ENCODE measurements around the gene UROD.

The UROD gene

DNA sequence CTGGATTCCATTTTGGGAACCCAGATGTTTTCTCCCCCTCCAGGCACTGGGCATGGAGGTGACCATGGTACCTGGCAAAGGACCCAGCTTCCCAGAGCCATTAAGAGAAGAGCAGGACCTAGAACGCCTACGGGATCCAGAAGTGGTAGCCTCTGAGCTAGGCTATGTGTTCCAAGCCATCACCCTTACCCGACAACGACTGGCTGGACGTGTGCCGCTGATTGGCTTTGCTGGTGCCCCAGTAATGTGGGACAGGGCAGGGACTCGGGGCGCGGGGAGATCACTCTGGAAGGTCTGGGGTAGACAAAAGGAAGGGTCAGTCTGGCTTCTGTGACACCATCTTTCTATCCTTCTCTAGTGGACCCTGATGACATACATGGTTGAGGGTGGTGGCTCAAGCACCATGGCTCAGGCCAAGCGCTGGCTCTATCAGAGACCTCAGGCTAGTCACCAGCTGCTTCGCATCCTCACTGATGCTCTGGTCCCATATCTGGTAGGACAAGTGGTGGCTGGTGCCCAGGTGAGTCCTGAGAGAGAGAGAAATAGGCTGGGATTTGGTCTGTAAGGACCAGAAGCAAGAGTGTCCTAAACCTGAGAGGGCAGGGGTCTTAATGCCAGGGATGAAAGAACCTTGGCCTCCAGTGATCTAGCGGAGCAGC, 1.6 kb downstream of the UROD start:
- in situ Hi-C loops (cut with HindIII; ENCODE audit: low sequenced_read_pairs) = no loop called here
- H3K4me3 ChIP-seq (ENCODE audit: low read depth, low read length) = no peak overlapping the region
- DNase-seq (ENCODE audit: low read depth, low spot score) = no peak
- TF ChIP-seq, protein P1, sequence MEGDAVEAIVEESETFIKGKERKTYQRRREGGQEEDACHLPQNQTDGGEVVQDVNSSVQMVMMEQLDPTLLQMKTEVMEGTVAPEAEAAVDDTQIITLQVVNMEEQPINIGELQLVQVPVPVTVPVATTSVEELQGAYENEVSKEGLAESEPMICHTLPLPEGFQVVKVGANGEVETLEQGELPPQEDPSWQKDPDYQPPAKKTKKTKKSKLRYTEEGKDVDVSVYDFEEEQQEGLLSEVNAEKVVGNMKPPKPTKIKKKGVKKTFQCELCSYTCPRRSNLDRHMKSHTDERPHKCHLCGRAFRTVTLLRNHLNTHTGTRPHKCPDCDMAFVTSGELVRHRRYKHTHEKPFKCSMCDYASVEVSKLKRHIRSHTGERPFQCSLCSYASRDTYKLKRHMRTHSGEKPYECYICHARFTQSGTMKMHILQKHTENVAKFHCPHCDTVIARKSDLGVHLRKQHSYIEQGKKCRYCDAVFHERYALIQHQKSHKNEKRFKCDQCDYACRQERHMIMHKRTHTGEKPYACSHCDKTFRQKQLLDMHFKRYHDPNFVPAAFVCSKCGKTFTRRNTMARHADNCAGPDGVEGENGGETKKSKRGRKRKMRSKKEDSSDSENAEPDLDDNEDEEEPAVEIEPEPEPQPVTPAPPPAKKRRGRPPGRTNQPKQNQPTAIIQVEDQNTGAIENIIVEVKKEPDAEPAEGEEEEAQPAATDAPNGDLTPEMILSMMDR (IDR thresholded peaks at IDR 0.05; ENCODE audit: low read depth, low read length) = no peak

DNA sequence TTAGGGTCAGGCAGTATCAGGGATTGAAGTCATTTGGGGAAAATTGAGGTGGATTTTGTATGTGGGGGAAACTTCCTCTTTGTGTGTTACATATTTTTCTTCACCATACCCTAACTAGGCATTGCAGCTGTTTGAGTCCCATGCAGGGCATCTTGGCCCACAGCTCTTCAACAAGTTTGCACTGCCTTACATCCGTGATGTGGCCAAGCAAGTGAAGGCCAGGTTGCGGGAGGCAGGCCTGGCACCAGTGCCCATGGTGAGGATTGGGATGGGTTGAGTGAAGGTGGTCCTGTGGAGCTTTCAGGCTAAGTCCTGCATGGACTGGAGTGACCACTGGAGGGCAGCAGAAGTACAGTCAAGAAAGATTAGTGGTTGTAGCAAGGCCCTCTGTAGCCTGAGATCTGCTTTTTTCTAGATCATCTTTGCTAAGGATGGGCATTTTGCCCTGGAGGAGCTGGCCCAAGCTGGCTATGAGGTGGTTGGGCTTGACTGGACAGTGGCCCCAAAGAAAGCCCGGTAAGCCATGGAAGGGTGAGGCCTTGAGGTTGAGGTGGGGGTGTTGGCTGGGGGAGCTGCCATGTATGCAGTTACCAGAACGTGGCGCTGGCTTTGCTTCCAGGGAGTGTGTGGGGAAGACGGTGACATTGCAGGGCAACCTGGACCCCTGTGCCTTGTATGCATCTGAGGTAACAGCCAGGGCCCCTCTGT, 2.4 kb downstream of the UROD start:
- in situ Hi-C loops (cut with HindIII; ENCODE audit: low sequenced_read_pairs) = no loop called here
- no peak overlapping the region for H3K4me3 ChIP-seq (ENCODE audit: low read depth, low read length)
- DNase-seq (ENCODE audit: low read depth, low spot score) = peak; percentile 85
- TF ChIP-seq, protein P1 (IDR thresholded peaks at IDR 0.05; ENCODE audit: low read depth, low read length) = peak; percentile 92

DNA sequence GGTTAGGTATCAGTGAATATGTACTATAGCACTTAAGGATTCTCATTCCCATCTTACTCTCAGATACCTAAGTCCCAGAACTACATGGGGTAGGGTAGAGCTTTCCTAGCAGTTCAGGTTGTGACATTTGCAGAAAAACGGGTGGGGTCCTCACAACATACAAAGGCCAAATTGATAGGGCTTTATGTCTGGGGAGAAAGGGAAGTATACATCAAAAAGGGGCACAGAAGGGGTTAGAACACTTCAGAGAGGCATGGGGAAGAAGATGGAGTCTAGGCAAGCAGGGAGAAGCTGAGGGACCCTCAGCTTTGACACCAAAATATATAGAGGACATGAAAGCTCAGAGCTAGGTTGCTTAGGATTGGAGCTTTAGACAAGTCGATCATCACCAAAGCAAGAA, 3.6 kb downstream of the UROD start:
- in situ Hi-C loops (cut with HindIII; ENCODE audit: low sequenced_read_pairs) = no loop called here
- H3K4me3 ChIP-seq (ENCODE audit: low read depth, low read length) = no peak overlapping the region
- TF ChIP-seq, protein P1 (IDR thresholded peaks at IDR 0.05; ENCODE audit: low read depth, low read length) = no peak
- no peak for DNase-seq (ENCODE audit: low read depth, low spot score)

DNA sequence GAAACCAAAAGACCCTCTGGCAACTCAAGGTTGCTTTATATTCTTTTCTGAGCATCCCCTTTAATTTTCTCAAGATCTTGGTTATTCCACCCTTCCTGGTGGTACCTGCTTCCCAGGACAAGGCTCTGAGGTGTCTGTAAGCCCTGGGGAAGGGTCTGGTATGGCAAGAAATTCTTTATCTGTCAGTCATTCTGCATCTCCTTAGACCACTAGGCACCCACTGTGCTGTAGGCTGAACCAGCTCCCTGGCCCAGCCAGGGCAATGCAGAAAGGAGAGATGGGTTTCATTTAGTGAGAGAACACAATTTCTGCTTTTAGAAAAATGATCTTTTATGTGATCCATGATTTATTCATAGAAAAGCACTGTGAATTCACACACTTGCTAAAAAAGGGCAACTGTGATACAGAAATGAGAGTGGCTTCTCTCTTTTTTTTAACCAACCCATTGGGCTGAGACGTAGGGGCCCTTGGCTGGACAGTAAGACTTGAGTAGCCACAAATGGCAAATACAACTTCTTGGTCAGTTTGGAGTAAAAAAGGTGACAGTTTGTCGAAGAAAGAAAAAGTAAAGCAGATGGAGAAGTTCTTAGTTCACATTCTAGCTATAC, 4.1 kb downstream of the UROD start:
- in situ Hi-C loops (cut with HindIII; ENCODE audit: low sequenced_read_pairs) = no loop called here
- DNase-seq (ENCODE audit: low read depth, low spot score) = no peak
- H3K4me3 ChIP-seq (ENCODE audit: low read depth, low read length) = no peak overlapping the region
- TF ChIP-seq, protein P1 (IDR thresholded peaks at IDR 0.05; ENCODE audit: low read depth, low read length) = no peak

DNA sequence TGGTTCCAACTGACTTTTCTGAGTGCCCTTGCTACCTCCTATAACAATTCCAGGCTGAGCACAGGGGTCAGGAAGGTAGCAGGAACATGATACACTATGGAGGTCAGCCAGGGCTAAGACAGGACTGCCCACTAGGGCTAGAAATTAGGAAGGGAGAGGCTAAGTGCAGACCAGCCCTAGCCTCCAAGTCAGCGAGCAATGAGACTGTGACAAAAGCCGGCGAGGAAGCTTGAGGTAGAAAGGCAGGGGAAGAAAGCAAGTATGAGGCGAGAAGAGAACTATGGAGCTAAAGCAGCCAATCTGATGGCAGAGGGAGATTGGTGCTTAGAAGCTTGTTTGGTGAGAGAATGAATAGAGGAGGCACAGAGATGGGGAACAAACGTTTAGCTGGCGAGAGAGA, 4.7 kb downstream of the UROD start:
- no peak overlapping the region for H3K4me3 ChIP-seq (ENCODE audit: low read depth, low read length)
- TF ChIP-seq, protein P1 (IDR thresholded peaks at IDR 0.05; ENCODE audit: low read depth, low read length) = no peak
- in situ Hi-C loops (cut with HindIII; ENCODE audit: low sequenced_read_pairs) = no loop called here
- no peak for DNase-seq (ENCODE audit: low read depth, low spot score)

DNA sequence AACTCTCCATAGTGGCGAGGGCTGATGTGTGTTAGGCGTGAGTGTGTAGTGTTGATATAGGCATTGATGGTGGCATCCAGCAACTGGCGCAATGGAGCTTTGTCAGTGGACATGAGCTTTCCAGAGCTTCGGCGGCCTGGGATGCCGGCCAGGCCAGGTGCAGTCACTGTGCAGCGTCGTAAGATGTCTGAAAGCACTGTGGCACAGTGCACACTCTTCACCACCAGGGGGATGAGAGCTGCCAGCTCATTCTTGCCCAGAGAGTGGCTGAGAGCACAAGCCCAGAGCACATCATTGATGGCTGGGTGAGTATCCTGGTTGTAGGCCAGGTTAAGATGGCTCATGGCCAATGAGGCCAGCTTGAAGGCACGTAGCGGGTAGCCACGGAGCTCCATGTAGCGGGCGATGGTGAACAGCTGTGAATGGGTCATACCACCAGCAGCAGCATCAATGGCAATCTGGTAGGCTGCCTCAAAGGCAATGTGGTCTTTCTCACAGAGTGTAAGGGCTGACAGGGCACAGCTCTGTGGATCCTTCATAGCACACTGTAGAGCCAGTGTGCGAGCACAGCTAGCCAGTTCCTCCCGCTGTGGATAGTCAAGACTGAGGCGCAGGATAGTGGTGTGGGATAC, 6.7 kb downstream of the UROD start:
- in situ Hi-C loops (cut with HindIII; ENCODE audit: low sequenced_read_pairs) = no loop called here
- no peak overlapping the region for H3K4me3 ChIP-seq (ENCODE audit: low read depth, low read length)
- TF ChIP-seq, protein P1 (IDR thresholded peaks at IDR 0.05; ENCODE audit: low read depth, low read length) = peak; percentile 94
- peak; percentile 67 for DNase-seq (ENCODE audit: low read depth, low spot score)

Measured in astrocyte of the spinal cord (primary cell).